ENCODE measurements around the gene LDHA.
A peak's percentile ranks its signal among the peaks of the same experiment; 100 is the strongest.
"Not testable (repeated sequence)": the region's sequence is repeated elsewhere in the genome, so short reads cannot be mapped to it uniquely, and the experiment has no call there.

The LDHA gene

DNA sequence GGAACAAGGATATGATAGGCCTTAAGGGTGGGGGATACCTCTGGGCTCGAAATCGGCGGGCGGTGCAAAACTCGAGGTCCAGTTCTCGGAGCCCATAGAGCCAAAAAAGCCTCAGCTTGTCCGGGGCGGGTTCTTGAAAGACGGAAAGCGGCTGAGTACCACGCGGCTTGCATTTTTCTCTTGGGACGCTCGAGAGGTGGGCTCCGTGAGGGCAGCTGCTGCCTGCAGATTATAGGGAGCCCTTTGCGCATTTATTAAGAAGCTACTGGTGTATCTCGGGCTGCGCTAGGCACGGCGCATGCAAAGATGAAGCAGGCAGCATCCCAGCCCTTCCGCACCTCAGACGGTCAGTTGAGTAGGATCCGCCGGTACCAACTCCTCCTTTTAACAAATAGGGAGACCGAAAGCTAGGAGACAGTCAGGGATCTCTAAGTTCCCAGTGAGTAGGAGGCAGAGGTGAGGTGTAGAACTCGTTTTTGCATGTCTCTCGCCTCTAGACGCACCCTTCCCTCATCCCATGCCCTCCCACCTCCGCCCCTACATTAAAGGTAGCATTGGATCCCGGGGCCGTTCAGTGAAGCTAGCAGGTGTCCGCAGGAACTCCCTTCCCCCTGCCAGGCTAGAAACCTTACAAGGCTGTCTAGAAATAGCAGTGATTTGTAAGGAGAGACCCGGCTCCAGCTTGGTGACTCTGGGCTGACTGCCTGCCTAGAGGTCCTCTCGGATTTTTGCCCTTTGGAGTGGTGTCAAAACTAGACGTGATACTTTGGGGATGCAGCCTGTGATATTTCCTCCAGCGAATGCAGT, 768 bp downstream of the LDHA start:
- peak; percentile 35 for DNase-seq

DNA sequence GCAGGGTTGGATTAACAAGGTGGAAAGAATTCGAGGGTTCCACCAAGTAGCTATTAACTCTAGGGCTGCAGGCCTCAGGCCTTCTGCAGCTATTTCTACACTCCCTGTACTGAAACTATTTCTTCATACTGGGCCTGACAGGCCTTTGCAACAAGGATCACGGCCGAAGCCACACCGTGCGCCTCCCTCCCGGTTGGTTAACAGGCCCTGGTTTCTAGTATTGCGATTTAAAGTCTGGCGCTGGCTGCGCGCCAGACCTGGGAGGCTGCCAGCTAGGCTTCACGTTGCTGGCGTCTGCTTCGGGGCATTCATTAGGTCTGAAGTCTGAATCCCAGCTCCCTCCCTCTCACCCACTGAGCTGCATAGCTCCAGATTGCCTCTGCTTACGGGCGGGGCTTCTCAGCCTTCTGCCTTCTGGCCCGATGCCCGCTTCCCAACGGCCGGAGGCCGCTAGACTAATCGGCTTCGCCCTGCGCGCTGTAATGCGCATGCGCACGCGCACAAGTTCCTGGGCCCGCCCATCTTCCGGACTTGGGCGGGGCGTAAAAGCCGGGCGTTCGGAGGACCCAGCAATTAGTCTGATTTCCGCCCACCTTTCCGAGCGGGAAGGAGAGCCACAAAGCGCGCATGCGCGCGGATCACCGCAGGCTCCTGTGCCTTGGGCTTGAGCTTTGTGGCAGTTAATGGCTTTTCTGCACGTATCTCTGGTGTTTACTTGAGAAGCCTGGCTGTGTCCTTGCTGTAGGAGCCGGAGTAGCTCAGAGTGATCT, 1.6 kb downstream of the LDHA start:
- DNase-seq, result peak; percentile 95

DNA sequence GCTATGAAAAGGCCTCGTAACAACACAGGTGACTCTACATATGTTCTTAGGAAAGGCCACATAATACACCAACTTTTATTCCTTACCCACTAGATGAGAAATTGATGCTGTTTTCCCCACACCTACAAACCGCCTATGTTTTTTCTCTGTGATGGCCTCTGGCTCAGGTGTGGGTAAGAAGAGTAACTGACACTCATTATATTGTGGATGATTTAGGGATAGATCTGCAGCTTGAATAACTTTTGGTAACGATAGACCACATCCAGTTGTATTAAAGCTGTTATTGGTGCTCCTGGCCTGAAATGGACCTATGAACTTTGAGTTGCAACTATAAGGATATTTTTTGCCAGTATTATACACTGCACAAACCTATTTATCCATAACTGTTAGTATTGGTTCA, 3.6 kb downstream of the LDHA start:
- no peak for DNase-seq

DNA sequence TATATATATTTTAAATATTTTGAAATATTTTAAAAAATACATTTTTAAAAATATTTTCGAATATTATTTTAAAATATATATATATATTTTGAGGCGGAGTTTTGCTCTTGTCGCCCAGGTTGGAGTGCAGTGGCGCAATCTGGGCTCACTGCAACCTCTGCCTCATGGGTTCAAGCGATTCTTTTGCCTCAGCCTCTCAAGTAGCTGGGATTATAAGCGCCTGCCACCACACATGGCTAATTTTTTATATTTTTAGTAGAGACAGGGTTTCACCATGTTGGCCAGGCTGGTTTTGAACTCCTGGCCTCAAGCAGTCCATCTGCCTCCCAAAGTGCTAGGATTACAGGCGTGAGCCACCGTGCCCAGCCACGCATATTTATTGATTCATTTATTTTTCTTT, 6.7 kb downstream of the LDHA start:
- DNase-seq, result not testable (repeated sequence)

DNA sequence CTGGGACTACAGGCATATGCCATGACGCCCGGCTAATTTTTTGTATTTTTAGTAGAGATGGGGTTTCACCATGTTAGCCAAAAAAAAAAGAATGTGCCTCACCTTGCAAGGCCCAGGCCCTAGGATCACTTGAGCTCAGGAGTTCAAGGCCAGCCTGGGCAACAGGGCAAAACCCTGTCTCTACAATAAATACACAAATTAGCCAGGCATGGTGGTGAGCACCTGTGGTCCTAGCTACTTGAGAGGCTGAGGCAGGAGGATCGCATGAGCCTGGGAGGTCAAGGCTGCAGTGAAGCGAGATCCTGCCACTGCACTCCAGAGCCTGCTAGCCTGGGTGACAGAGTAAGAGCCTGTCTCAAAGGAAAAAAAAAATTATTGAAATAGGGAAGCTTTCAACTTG, 9.7 kb downstream of the LDHA start:
- DNase-seq, result no peak

GRCh38 chr11:18407400-18407799, 13.0 kb downstream of the LDHA start:
- DNase-seq, result not testable (repeated sequence)

GRCh38 chr11:18408558-18409291, 14.4 kb downstream of the LDHA start:
- no peak for DNase-seq

- no peak for DNase-seq
Measured at GRCh38 chr11:18416459-18416858, 22.1 kb downstream of the LDHA start.

DNA sequence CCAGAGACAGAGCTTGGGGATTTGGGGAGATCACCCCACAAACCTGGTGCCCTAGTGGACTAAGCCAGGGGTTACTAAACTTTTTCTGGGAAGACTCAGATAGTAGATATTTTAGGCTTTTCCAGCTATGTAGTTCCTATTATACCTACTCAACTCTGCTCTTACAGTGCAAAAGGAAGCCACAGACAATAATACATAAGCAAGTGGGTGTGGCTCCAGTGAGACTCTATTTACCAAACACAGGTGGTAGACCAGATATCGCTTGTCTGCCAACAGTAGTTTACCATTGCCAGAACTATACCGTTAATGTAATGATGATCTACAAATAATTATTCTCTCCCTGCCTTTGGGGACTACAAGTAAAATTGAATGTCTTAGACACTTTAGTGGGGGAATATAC, 24.7 kb downstream of the LDHA start:
- no peak for DNase-seq

DNA sequence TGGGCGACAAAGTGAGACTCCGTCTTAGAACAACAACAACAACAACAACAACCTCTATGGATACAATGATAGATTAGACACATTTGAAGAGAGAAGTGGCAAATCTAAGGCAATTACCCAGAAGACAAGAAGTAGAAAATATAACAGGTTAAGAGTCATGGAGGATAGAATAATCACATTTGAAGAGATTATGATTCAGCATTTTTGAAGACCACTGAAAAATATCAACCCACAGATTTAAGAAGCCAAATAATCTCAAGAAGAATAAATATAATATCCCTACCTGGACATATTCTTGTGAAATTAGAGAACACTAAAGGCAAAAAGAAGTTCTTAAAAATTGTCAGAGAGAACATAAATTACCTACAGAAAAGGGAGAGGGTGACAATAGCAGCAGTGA, 25.7 kb downstream of the LDHA start:
- no peak for DNase-seq

- no peak for DNase-seq
Measured at GRCh38 chr11:18427240-18427639, 32.9 kb downstream of the LDHA start.

DNA sequence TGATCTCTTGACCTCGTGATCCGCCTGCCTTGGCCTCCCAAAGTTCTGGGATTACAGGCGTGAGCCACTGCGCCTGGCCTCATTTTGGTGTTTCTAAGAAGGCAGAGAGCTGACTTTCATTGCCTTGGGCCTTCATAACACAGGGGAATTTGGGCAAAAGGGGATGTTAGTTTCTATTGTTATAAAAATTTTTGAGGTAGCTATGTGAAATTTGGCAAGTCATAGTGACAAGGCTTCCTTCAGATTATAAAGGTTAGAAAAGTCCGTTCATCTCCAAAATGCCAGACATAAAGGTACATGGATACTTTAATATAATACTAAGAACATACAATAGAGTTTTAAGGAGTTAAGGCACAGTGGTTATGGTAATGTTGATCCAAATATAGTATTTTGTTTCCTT, 35.0 kb downstream of the LDHA start:
- no peak for DNase-seq

GRCh38 chr11:18438691-18439090, 44.3 kb downstream of the LDHA start:
- no peak for DNase-seq

DNA sequence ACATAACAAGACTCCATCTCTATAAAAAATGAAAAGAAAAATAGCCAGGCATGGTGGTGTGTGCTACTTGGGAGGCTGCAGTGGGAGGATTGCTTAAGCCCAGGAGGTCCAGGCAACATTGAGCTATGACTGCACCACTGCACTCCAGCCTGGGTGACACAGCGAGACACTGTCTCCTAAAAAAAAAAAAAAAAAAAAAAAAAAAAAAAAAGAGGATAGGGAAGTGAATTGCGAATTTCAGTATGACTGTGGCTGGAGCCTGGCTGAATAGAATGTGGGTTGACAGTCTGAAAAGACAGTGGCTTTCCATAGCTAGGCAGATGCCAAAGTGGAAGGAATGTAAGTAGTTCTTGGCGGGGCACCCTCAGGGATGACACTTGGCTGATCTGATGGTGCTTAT, 54.9 kb downstream of the LDHA start:
- DNase-seq, result no peak

DNA sequence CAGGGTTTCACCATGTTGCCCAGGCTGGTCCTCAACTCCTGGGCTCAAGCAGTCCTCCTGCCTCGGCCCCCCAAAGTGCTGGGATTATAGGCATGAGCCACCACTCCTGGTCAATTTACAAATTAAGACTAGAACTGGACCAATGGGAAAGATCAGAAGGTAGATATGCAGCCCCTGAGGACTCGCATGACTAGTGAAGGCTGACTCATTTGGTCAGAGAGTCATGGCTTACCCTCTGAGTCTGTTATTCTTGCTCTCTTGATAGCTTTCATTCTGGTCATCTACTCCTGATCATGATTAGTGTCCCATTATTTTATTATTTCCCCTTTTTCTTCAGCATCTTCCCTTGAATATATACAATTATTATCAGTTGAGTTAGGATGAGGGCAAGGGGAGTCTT, 58.6 kb downstream of the LDHA start:
- no peak for DNase-seq

- DNase-seq, result no peak
Measured at GRCh38 chr11:18455686-18456372, 61.5 kb downstream of the LDHA start, which contains the start of gene LDHAL6A. Gene LDHAL6A, plus strand, starts transcription at chr11:18455856. Its CDS starts 825 bp downstream, at chr11:18456681.

- no peak for DNase-seq
Measured at GRCh38 chr11:18457450-18457849, 63.1 kb downstream of the LDHA start.
